Keratinocyte (primary cell): ENCODE data around the gene UGT1A4.
A peak's percentile ranks its signal among the peaks of the same experiment; 100 is the strongest.

Experiments
- CTCF ChIP-seq, 3 experiments: IDR thresholded peaks in 1 of 3; conservative IDR thresholded peaks in 1 of 3; optimal IDR thresholded peaks in 1 of 3; 2 replicates in 2 of 3; 3 replicates in 1 of 3; pipeline versions ENCODE3 to v1.5.1; 2011; ENCODE audit warnings: low read length in 3 of 3, mild to moderate bottlenecking in 3 of 3, moderate library complexity in 2 of 3, control low read depth in 1 of 3, inconsistent platforms in 1 of 3; ENCODE audit not compliant: insufficient read depth in 2 of 3; ENCODE audit errors: extremely low read depth in 1 of 3
- EZH2 ChIP-seq: IDR thresholded peaks from one replicate; pipeline ENCODE4 v1.6.1; 2012; ENCODE audit warnings: inconsistent platforms, mild to moderate bottlenecking, low read length, moderate library complexity

GRCh38 chr2:233801357-233802131, 83.0 kb downstream of the UGT1A4 start:
- TF ChIP-seq EZH2 (no peak), CTCF (optimal IDR thresholded peaks at IDR 0.05 in 1 of 3, IDR thresholded peaks at IDR 0.05 in 1 of 3, conservative IDR thresholded peaks at IDR 0.05 in 1 of 3; ENCODE audit: extremely low read depth in 1 of 3, insufficient read depth in 2 of 3, low read length in 3 of 3) (peak in 1 of 3 experiments; percentile 45)
